Natural killer cell treated with Interleukin-12 subunit alpha and Interleukin-12 subunit beta and Interleukin-15 and Interleukin-18, amount 100 ng/mL, for 72 hours (primary cell): Measurements from ENCODE around the gene RPAIN. TPM values are rescaled to one million over a fixed set of nuclear protein-coding genes. Genes with fewer than 3 reads are reported as not detected.

ENCODE experiments used
- ATAC-seq, 2 donors: fragments of 150-1000 bp; cut with Tn5 transposase in 1 of 2; sonication (Bioruptor Pico), chemical (Tn5 transposase) in 1 of 2; 2 replicates each; pipeline ENCODE4 v1.10.0; 2021
- DNase-seq: peaks from one replicate; pipeline ENCODE4 v3.0.0; 2022; ENCODE audit warnings: low spot score
- H3K27ac Mint-ChIP-seq, 2 donors: 1 replicate in 1 of 2; 2 replicates in 1 of 2; pipeline ENCODE4 v1.8.0; 2022; ENCODE audit warnings: mixed read lengths in 2 of 2, mild to moderate bottlenecking in 1 of 2, moderate library complexity in 1 of 2
- H3K27me3 Mint-ChIP-seq, 2 donors: 1 replicate in 1 of 2; 2 replicates in 1 of 2; pipeline ENCODE4 v1.8.0; 2022; ENCODE audit warnings: mixed read lengths in 2 of 2
- H3K36me3 Mint-ChIP-seq: one replicate; pipeline ENCODE4 v1.8.0; 2022; ENCODE audit warnings: mixed read lengths
- H3K4me1 Mint-ChIP-seq, 2 donors: 1 replicate in 1 of 2; 2 replicates in 1 of 2; pipeline ENCODE4 v1.8.0; 2022; ENCODE audit warnings: low read depth in 2 of 2, mixed read lengths in 2 of 2, mild to moderate bottlenecking in 1 of 2
- H3K4me3 Mint-ChIP-seq: one replicate; pipeline ENCODE4 v1.8.0; 2022; ENCODE audit warnings: mixed read lengths
- H3K9me3 Mint-ChIP-seq: 2 replicates; pipeline ENCODE4 v1.8.0; 2022; ENCODE audit warnings: mixed read lengths
- total RNA-seq, 2 donors: library from RNA; stranded (reverse); gene quantifications; one replicate each; pipeline ENCODE4 v1.2.3, GENCODE V29; 2022

Gene RPAIN
- total RNA-seq, 2 donors from 2014 or later: 54.1 to 64.7 TPM

DNA sequence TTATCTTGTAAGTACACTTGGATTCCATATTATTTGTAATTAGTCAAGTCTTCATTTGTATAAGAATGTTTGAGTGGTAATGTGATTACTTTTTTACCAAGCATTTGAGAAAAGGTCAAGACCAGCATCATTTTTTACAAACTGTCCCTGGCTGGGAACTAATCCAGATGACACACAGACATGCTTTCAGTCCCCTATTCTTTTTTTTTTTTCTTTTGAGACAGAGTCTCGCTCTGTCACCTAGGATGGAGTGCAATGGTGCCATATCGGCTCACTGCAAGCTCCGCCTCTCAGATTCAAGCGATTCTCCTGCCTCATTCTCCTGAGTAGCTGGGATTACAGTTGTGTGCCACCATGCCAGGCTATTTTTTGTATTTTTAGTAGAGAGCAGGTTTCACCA, 61.5 kb downstream of the RPAIN start:
- DNase-seq (no peak), ATAC-seq (no peak)
- Mint-ChIP-seq H3K4me3 (no peak overlapping the region), H3K27ac (no peak overlapping the region), H3K27me3 (no peaks in the 10 kb centered on the region), H3K36me3 (peaks cover 35% of the 10 kb centered on the region), H3K9me3 (no peaks in the 10 kb centered on the region), H3K4me1 (peaks cover 22 to 31% of the 10 kb centered on the region in 2 donors)

Other genes with a start within 250 kb of the RPAIN start
- gene ZNF594, start 228.3 kb upstream of the RPAIN start, total RNA-seq: 10 to 100 TPM in 1 of 2 donors, 1 to 10 TPM in 1; 9.8 to 19.7 TPM
- gene SCIMP, start 185.3 kb upstream of the RPAIN start, total RNA-seq: under 1 TPM in 1 of 2 donors, not detected in 1; 0.17 TPM
- 10 to 100 TPM; 42.8 to 77.0 TPM for gene RABEP1, start 137.9 kb upstream of the RPAIN start, total RNA-seq
- 100 to 1,000 TPM in 1 of 2 donors, 10 to 100 TPM in 1; 82.1 to 118 TPM for gene NUP88, start 520 bp upstream of the RPAIN start, total RNA-seq
- 100 to 1,000 TPM; 173 to 271 TPM for gene C1QBP, start 19.0 kb downstream of the RPAIN start, total RNA-seq
- gene DHX33, start 48.8 kb downstream of the RPAIN start, total RNA-seq: 10 to 100 TPM; 26.5 to 57.0 TPM
- gene DERL2, start 66.0 kb downstream of the RPAIN start, total RNA-seq: 100 to 1,000 TPM; 102 to 128 TPM
- gene MIS12, start 66.4 kb downstream of the RPAIN start, total RNA-seq: 10 to 100 TPM; 40.7 to 40.9 TPM
- gene NLRP1, start 164.3 kb downstream of the RPAIN start, total RNA-seq: 10 to 100 TPM; 34.6 to 36.3 TPM